RWPE2 (cell line): ENCODE measurements around the gene ZFR2.

Experiments
- ATAC-seq: fragments of 200-7000 bp; cut with Tn5 transposase; 3 replicates; pipeline ENCODE4 v1.9.1; 2021; ENCODE audit warnings: low read depth
- DNase-seq: peaks from one replicate; pipeline ENCODE4 v3.0.0-alpha.2; 2020; ENCODE audit warnings: low spot score
- H3K27ac ChIP-seq: fragments of 450-650 bp; 2 replicates; pipeline ENCODE4 v1.5.1; 2017; ENCODE audit warnings: mild to moderate bottlenecking; ENCODE audit not compliant: poor library complexity, severe bottlenecking
- H3K27me3 ChIP-seq: fragments of 250-450 bp; sonication (Bioruptor Pico); 2 replicates; pipeline ENCODE4 v1.5.1; 2021; ENCODE audit warnings: mild to moderate bottlenecking, moderate library complexity; ENCODE audit not compliant: insufficient read depth, poor library complexity, severe bottlenecking
- H3K36me3 ChIP-seq: fragments of 250-450 bp; sonication (Bioruptor Pico); 2 replicates; pipeline ENCODE4 v1.5.1; 2020; ENCODE audit warnings: low read depth, mild to moderate bottlenecking, moderate library complexity
- H3K4me1 ChIP-seq: fragments of 250-450 bp; sonication (Bioruptor Pico); 2 replicates; pipeline ENCODE4 v1.5.1; 2021; ENCODE audit warnings: mild to moderate bottlenecking, moderate library complexity; ENCODE audit not compliant: insufficient read depth, poor library complexity, severe bottlenecking
- H3K4me3 ChIP-seq: fragments of 250-450 bp; sonication (Bioruptor Pico); 2 replicates; pipeline ENCODE4 v1.5.1; 2021; ENCODE audit warnings: mild to moderate bottlenecking, moderate library complexity; ENCODE audit not compliant: severe bottlenecking
- H3K9me3 ChIP-seq: fragments of 250-450 bp; sonication (Bioruptor Pico); 2 replicates; pipeline ENCODE4 v1.5.1; 2021; ENCODE audit warnings: mild to moderate bottlenecking, moderate library complexity; ENCODE audit not compliant: severe bottlenecking
- TF ChIP-seq, protein P1 (sequence below): fragments of 450-650 bp; IDR thresholded peaks from one replicate; pipeline ENCODE4 v1.5.1; 2017; ENCODE audit warnings: mild to moderate bottlenecking, moderate library complexity; ENCODE audit not compliant: poor library complexity, severe bottlenecking

The ZFR2 gene

GRCh38 chr19:3873151-3873550 is 4.3 kb upstream of the ZFR2 start:
- Histone ChIP-seq H3K27me3 (peaks cover 12% of the 10 kb centered on the region), H3K4me1 (no peaks in the 10 kb centered on the region), H3K27ac (no peak overlapping the region), H3K4me3 (no peak overlapping the region), H3K36me3 (no peaks in the 10 kb centered on the region), H3K9me3 (no peaks in the 10 kb centered on the region)
- DNase-seq: no peak
- TF ChIP-seq, protein P1, sequence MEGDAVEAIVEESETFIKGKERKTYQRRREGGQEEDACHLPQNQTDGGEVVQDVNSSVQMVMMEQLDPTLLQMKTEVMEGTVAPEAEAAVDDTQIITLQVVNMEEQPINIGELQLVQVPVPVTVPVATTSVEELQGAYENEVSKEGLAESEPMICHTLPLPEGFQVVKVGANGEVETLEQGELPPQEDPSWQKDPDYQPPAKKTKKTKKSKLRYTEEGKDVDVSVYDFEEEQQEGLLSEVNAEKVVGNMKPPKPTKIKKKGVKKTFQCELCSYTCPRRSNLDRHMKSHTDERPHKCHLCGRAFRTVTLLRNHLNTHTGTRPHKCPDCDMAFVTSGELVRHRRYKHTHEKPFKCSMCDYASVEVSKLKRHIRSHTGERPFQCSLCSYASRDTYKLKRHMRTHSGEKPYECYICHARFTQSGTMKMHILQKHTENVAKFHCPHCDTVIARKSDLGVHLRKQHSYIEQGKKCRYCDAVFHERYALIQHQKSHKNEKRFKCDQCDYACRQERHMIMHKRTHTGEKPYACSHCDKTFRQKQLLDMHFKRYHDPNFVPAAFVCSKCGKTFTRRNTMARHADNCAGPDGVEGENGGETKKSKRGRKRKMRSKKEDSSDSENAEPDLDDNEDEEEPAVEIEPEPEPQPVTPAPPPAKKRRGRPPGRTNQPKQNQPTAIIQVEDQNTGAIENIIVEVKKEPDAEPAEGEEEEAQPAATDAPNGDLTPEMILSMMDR: no peak
- no peak for ATAC-seq

DNA sequence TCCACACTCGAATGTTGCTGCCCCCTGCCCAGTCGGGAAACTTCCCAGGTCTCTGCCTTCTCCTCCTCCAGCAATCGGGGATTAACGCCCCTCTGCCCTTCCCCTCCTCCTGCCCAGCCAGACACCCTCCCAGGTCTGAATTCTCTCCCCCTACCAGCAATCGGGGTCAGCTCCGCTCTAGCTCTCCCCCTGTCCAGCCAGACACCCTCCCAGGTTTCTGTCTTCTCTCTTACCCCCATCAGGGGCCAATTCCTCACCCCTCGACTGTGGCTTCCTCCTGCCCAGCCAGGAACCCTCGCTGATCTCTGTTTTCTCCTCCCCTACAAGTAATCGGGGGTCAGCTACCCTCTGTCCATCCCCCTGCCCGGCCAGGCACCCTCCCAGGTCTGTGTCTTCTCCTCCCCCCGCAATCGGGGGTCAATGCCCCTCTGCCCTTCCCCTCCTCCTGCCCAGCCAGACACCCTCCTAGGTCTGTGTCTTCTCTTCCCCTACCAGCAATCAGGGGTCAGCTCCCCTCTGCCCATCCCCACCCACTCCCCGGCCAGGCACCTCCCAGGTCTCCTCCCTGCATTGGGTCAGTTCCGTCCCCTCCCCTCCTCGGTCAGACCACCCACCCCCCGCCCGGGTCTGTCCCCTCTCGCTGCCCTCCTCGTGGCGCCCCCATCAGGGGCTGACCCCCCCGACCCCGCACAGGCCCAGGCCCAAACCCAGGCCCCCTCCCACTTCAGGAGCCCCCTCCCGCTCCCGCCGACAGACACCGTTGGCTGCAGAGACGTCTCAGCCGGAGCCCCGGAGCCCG is 668 bp downstream of the ZFR2 start:
- H3K27ac ChIP-seq: no peak overlapping the region
- DNase-seq (no peak), ATAC-seq (no peak)
- TF ChIP-seq, protein P1: no peak
- H3K36me3 ChIP-seq: no peaks in the 10 kb centered on the region
- H3K4me1 ChIP-seq: no peaks in the 10 kb centered on the region
- peaks cover 33% of the 10 kb centered on the region for H3K27me3 ChIP-seq
- no peak overlapping the region for H3K4me3 ChIP-seq
- H3K9me3 ChIP-seq: no peaks in the 10 kb centered on the region

DNA sequence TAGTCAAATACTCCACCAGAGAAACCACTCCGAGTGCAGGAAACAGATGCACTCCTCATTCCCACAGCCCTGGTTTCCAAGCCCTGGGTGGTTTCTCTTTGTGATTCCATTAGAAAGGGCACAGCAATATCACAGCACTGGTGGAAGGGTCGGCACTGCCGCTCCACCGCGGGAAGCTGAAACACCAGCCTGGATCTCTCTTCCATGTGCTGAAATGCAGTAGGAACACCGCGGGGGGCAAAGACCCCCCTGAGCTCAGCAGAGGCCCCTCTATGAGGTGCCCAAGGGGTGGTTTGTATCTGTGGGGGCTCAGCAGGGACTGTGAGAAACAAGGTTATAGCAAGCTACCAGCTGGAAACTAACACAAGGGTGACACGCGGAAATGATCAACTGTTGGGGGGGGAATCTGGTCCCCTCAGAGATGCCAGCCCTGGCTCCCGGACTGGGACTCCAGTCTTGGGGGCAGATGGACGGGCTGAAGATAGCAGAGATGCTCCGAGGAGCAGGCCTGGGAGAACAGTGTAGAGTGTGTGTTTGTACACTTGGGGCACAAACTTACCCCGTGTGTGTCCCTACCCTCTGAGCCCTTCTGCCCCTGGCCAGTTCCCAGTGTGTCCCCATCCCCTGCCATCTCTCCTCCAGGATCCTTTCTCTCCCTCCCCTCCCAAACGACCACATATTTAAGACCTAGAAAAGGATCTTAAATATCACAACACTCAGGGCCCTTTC is 1.8 kb downstream of the ZFR2 start:
- H3K9me3 ChIP-seq: no peaks in the 10 kb centered on the region
- ATAC-seq (no peak), DNase-seq (no peak)
- H3K36me3 ChIP-seq: no peaks in the 10 kb centered on the region
- TF ChIP-seq, protein P1: no peak
- H3K4me1 ChIP-seq: no peaks in the 10 kb centered on the region
- H3K4me3 ChIP-seq: no peak overlapping the region
- no peak overlapping the region for H3K27ac ChIP-seq
- peaks cover 33% of the 10 kb centered on the region for H3K27me3 ChIP-seq

DNA sequence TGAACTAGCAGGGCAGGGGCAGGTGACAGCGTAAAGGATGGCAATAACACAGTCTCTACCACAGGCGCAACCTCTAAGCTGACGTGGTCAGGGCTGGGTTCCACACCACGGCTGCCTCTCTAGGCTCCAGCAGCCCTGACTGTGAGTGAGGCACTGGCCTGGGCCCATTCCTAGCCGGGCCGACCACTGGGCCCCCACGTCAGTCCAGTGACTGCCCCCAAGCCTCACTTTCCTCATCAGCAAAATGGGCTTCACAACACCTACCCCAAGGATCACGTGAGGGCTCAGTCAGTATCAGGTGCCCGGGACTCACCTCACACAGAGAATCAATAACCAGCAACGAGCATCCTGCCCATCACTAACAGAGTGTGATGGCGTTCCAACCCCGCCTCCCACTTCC is 5.2 kb downstream of the ZFR2 start:
- Histone ChIP-seq H3K9me3 (no peaks in the 10 kb centered on the region), H3K27me3 (peaks cover 24% of the 10 kb centered on the region), H3K36me3 (no peaks in the 10 kb centered on the region), H3K4me1 (no peaks in the 10 kb centered on the region), H3K4me3 (no peak overlapping the region), H3K27ac (no peak overlapping the region)
- DNase-seq (no peak), ATAC-seq (no peak)
- TF ChIP-seq, protein P1: no peak
